ENCODE data around the gene PDRG1. TPM values are rescaled to one million over a fixed set of nuclear protein-coding genes. Genes with fewer than 3 reads are reported as not detected.

The PDRG1 gene
- polyA plus RNA-seq, 1 experiment, result 16.5 TPM

DNA sequence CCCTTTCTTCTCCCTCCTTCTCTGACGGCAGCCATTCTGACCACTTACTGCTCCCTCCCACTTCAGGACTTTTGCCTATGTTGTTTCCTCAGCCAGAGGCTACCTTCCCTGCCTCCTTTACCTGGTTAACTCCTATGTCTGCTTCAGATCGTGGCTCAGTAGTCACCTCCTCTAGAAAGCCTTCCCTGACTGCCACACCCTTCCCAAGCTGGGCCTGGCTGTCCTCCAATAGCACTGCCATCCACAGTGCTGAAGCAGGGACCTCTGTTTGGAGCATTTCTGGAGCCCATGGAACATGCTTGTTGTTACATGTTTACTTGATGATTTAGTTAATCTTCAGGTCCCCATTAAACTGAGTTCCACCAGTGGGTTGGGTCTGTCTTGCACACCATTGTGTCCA lies 29.9 kb upstream of the PDRG1 start:
- POLR2A ChIA-PET, result no interaction called here
- CTCF ChIA-PET, result no interaction called here
- H3K4me3 ChIP-seq (ENCODE audit: low read depth, low read length), result no peak overlapping the region
- TF ChIP-seq, protein P1, sequence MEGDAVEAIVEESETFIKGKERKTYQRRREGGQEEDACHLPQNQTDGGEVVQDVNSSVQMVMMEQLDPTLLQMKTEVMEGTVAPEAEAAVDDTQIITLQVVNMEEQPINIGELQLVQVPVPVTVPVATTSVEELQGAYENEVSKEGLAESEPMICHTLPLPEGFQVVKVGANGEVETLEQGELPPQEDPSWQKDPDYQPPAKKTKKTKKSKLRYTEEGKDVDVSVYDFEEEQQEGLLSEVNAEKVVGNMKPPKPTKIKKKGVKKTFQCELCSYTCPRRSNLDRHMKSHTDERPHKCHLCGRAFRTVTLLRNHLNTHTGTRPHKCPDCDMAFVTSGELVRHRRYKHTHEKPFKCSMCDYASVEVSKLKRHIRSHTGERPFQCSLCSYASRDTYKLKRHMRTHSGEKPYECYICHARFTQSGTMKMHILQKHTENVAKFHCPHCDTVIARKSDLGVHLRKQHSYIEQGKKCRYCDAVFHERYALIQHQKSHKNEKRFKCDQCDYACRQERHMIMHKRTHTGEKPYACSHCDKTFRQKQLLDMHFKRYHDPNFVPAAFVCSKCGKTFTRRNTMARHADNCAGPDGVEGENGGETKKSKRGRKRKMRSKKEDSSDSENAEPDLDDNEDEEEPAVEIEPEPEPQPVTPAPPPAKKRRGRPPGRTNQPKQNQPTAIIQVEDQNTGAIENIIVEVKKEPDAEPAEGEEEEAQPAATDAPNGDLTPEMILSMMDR (IDR thresholded peaks at IDR 0.05; ENCODE audit: insufficient read depth, low read depth, low read length), result no peak
- DNase-seq (ENCODE audit: low read depth), result no peak
- H3K27me3 ChIP-seq (ENCODE audit: control insufficient read depth, insufficient read depth, low read length), result peaks cover 11% of the 10 kb centered on the region
- H3K36me3 ChIP-seq (ENCODE audit: control insufficient read depth, insufficient read depth, low read length), result no peaks in the 10 kb centered on the region

- POLR2A ChIA-PET, result interaction anchor here (0.7 kb wide), 1 partner anchor 32 kb away, joined by 15 read pairs; no protein-coding TSS in a partner anchor
- no peak for DNase-seq (ENCODE audit: low read depth)
These were observed 28.0 kb upstream of the PDRG1 start for GRCh38 chr20:31979713-31980426.

GRCh38 chr20:31977080-31977479 lies 25.2 kb upstream of the PDRG1 start:
- no peak for DNase-seq (ENCODE audit: low read depth)
- Histone ChIP-seq H3K4me3 (ENCODE audit: low read depth, low read length) (no peak overlapping the region), H3K36me3 (ENCODE audit: control insufficient read depth, insufficient read depth, low read length) (no peaks in the 10 kb centered on the region), H3K27me3 (ENCODE audit: control insufficient read depth, insufficient read depth, low read length) (peaks cover 7% of the 10 kb centered on the region)
- TF ChIP-seq, protein P1 (IDR thresholded peaks at IDR 0.05; ENCODE audit: insufficient read depth, low read depth, low read length), result no peak
- POLR2A ChIA-PET, result no interaction called here
- CTCF ChIA-PET, result interaction anchor here (1.1 kb wide), 1 partner anchor 54 kb away, joined by 3 read pairs; no protein-coding TSS in a partner anchor

More at GRCh38 chr20:31979713-31980426, 28.0 kb upstream of the PDRG1 start:
- Histone ChIP-seq H3K4me3 (ENCODE audit: low read depth, low read length) (no peak overlapping the region), H3K36me3 (ENCODE audit: control insufficient read depth, insufficient read depth, low read length) (no peaks in the 10 kb centered on the region), H3K27me3 (ENCODE audit: control insufficient read depth, insufficient read depth, low read length) (peaks cover 12% of the 10 kb centered on the region)
- TF ChIP-seq, protein P1 (IDR thresholded peaks at IDR 0.05; ENCODE audit: insufficient read depth, low read depth, low read length), result no peak
- CTCF ChIA-PET, result interaction anchor here (0.8 kb wide), 1 partner anchor 135 kb away, joined by 3 read pairs; the partner anchor contains the start of gene FOXS1

DNA sequence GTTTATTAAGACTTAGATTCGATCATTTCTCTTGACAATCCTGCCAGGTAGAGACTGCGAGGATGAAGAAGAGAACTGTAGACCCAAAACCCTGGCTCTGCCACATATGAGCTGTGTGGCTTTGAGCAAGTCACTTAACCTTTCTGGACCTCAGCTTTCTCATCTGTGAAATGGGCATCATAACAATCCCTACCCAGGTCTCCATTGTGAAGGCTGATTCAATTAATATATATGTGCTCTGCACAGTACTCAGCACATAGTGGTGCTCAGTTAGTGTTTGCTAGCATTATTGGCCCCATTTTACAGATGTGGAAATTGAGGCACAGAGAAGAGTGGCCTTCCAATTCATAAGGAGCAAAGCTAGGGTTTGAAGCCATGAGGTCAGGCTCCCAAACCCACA lies 24.0 kb upstream of the PDRG1 start:
- Histone ChIP-seq H3K27me3 (ENCODE audit: control insufficient read depth, insufficient read depth, low read length) (peaks cover 7% of the 10 kb centered on the region), H3K36me3 (ENCODE audit: control insufficient read depth, insufficient read depth, low read length) (no peaks in the 10 kb centered on the region), H3K4me3 (ENCODE audit: low read depth, low read length) (no peak overlapping the region)
- ChIA-PET POLR2A (interaction anchor here (0.6 kb wide), 1 partner anchor 15 kb away, joined by 6 read pairs; no protein-coding TSS in a partner anchor), CTCF (interaction anchor here (1.0 to 1.3 kb wide), 4 partner anchors 18 to 115 kb away, joined by 3 to 4 read pairs (median 3); partner anchors contain the start of gene PDRG1)
- DNase-seq (ENCODE audit: low read depth), result no peak
- TF ChIP-seq, protein P1 (IDR thresholded peaks at IDR 0.05; ENCODE audit: insufficient read depth, low read depth, low read length), result no peak

GRCh38 chr20:31974951-31975487 lies 23.2 kb upstream of the PDRG1 start:
- ChIA-PET POLR2A (no interaction called here), CTCF (interaction anchor here (1.0 to 1.3 kb wide), 3 partner anchors 23 to 116 kb away, joined by 3 to 4 read pairs (median 3); partner anchors contain the start of gene PDRG1)
- peaks cover 5% of the 10 kb centered on the region for H3K27me3 ChIP-seq (ENCODE audit: control insufficient read depth, insufficient read depth, low read length)
- no peaks in the 10 kb centered on the region for H3K36me3 ChIP-seq (ENCODE audit: control insufficient read depth, insufficient read depth, low read length)
- no peak for DNase-seq (ENCODE audit: low read depth)
- TF ChIP-seq, protein P1 (IDR thresholded peaks at IDR 0.05; ENCODE audit: insufficient read depth, low read depth, low read length), result no peak
- no peak overlapping the region for H3K4me3 ChIP-seq (ENCODE audit: low read depth, low read length)
